OCI-LY7 (cell line): Measurements from ENCODE around the gene RNF146. TPM values are rescaled to one million over a fixed set of nuclear protein-coding genes. Genes with fewer than 3 reads are reported as not detected.

Experiments
- BruUV-seq: library from RNA; stranded (reverse); fragments of 400-500 nt; replicated peaks from 2 replicates; lab custom pipeline; 2021; lab: Mats Ljungman, UMichigan
- CTCF ChIA-PET: fragments of 300-600 bp; sonication (Branson Sonifier 250); formaldehyde crosslinking; loops from one replicate; lab custom pipeline; 2022; ENCODE audit warnings: antibody characterized with exemption; ENCODE audit not compliant: unreplicated experiment; lab: Charles Lee
- POLR2A ChIA-PET: fragments of 300-600 bp; sonication (Branson Sonifier 250); formaldehyde crosslinking; loops from one replicate; lab custom pipeline; 2022; ENCODE audit warnings: antibody characterized with exemption; lab: Charles Lee
- DNase-seq: peaks from one replicate; pipeline ENCODE4 v3.0.0-alpha.2; 2015; ENCODE audit warnings: low spot score
- H2AFZ ChIP-seq: fragments of 200-600 bp; sonication (generic), shearing (Covaris generic); 2 replicates; pipeline ENCODE4 v1.6.1; 2014; ENCODE audit warnings: mild to moderate bottlenecking, antibody characterized with exemption, low read length, moderate library complexity
- H3K27ac ChIP-seq: fragments of 200-600 bp; sonication (generic); 2 replicates; pipeline ENCODE4 v1.5.1; 2014; ENCODE audit warnings: mixed run types, low read depth, mild to moderate bottlenecking, moderate library complexity, low read length, inconsistent platforms; ENCODE audit not compliant: poor library complexity, severe bottlenecking
- H3K36me3 ChIP-seq: fragments of 200-600 bp; sonication (generic); 2 replicates; pipeline ENCODE4 v1.6.1; 2014; ENCODE audit warnings: mild to moderate bottlenecking, antibody characterized with exemption, low read length, moderate library complexity, mixed read lengths; ENCODE audit not compliant: insufficient read depth
- H3K4me1 ChIP-seq: fragments of 200-600 bp; sonication (generic); 2 replicates; pipeline ENCODE4 v1.5.1; 2014; ENCODE audit warnings: mild to moderate bottlenecking, low read length; ENCODE audit not compliant: insufficient read depth, poor library complexity, severe bottlenecking
- H3K4me2 ChIP-seq: fragments of 200-600 bp; sonication (generic); 2 replicates; pipeline ENCODE4 v1.6.1; 2014; ENCODE audit warnings: mild to moderate bottlenecking, low read length
- H3K4me3 ChIP-seq: fragments of 200-600 bp; sonication (generic); 2 replicates; pipeline ENCODE4 v1.5.1; 2014; ENCODE audit warnings: mild to moderate bottlenecking, low read depth, low read length; ENCODE audit not compliant: poor library complexity, severe bottlenecking
- H3K79me2 ChIP-seq: fragments of 200-600 bp; sonication (generic); 2 replicates; pipeline ENCODE4 v1.6.1; 2016; ENCODE audit warnings: low read depth, mild to moderate bottlenecking, low read length, moderate library complexity, mixed read lengths; ENCODE audit not compliant: insufficient read depth
- H3K9me2 ChIP-seq: fragments of 200-600 bp; sonication (generic); 2 replicates; pipeline ENCODE4 v1.6.1; 2016; ENCODE audit warnings: mild to moderate bottlenecking, low read length, mixed read lengths; ENCODE audit not compliant: insufficient read depth
- H3K9me3 ChIP-seq: fragments of 200-600 bp; sonication (generic); 2 replicates; pipeline ENCODE4 v1.6.1; 2014; ENCODE audit warnings: mild to moderate bottlenecking, mixed run types, low read length, mixed read lengths
- H4K20me1 ChIP-seq: fragments of 200-600 bp; sonication (generic); 2 replicates; pipeline ENCODE4 v1.6.1; 2014; ENCODE audit warnings: mild to moderate bottlenecking, antibody characterized with exemption, low read length, moderate library complexity, mixed read lengths; ENCODE audit not compliant: insufficient read depth
- CTCF ChIP-seq: fragments of 200-600 bp; sonication (generic); conservative IDR thresholded peaks from 2 replicates; pipeline ENCODE4 v1.5.1; 2014; ENCODE audit warnings: mild to moderate bottlenecking, antibody characterized with exemption, low read length, moderate library complexity, mixed read lengths
- EZH2phosphoT487 ChIP-seq: fragments of 200-600 bp; sonication (generic); IDR thresholded peaks from 2 replicates; pipeline ENCODE4 v1.6.1; 2018; ENCODE audit warnings: low read depth, borderline replicate concordance, mild to moderate bottlenecking, mixed run types, antibody characterized with exemption, low read length, moderate library complexity, mixed read lengths
- intact Hi-C: fragments of 100-400 bp; cut with micrococcal nuclease; formaldehyde crosslinking; loops from one replicate; pipeline ENCODE4 v1.10.0; 2022; ENCODE audit not compliant: unreplicated experiment
- total RNA-seq, 2 experiments: library from RNA; depleted of rRNA in 1 of 2; stranded (reverse); fragments of >200 nt in 1 of 2; shearing (Covaris generic) in 1 of 2; gene quantifications; 2 replicates each; pipeline ENCODE4 v1.2.3, GENCODE V29; 2014 to 2022

Gene RNF146
- total RNA-seq, 2 experiments from 2014 or later = 11.1 to 26.3 TPM

- POLR2A ChIA-PET = interaction anchor here (0.8 to 1.0 kb wide), 2 partner anchors 11 to 31 kb away, joined by 3 to 5 read pairs; no protein-coding TSS in a partner anchor
- no peaks in the 10 kb centered on the region for H3K79me2 ChIP-seq
These were observed 37.3 kb downstream of the RNF146 start for GRCh38 chr6:127303917-127304316.

GRCh38 chr6:127305741-127306140 lies 39.1 kb downstream of the RNF146 start:
- Histone ChIP-seq H3K4me3 (no peak overlapping the region), H3K4me1 (no peaks in the 10 kb centered on the region), H3K4me2 (no peak overlapping the region), H3K79me2 (no peaks in the 10 kb centered on the region), H2AFZ (no peak overlapping the region), H4K20me1 (no peaks in the 10 kb centered on the region), H3K36me3 (peaks cover 7% of the 10 kb centered on the region), H3K9me3 (peaks cover 8% of the 10 kb centered on the region; the same call in 1 of the 2 replicates), H3K27ac (no peak overlapping the region), H3K9me2 (no peaks in the 10 kb centered on the region)
- BruUV-seq = no TSS peak
- intact Hi-C loops = no loop called here
- CTCF ChIA-PET = no interaction called here
- POLR2A ChIA-PET = interaction anchor here (0.7 to 1.1 kb wide), 3 partner anchors 14 to 18 kb away, joined by 3 to 4 read pairs (median 4); no protein-coding TSS in a partner anchor
- no peak for DNase-seq
- no peak for TF ChIP-seq EZH2phosphoT487
- TF ChIP-seq CTCF = no peak

More at GRCh38 chr6:127303917-127304316, 37.3 kb downstream of the RNF146 start:
- no peaks in the 10 kb centered on the region for H3K9me2 ChIP-seq
- no peak overlapping the region for H2AFZ ChIP-seq
- H3K4me1 ChIP-seq = no peaks in the 10 kb centered on the region
- BruUV-seq = no TSS peak
- no peak for DNase-seq
- TF ChIP-seq CTCF (no peak), EZH2phosphoT487 (no peak)
- CTCF ChIA-PET = interaction anchor here (1.1 kb wide), 1 partner anchor 117 kb away, joined by 3 read pairs; no protein-coding TSS in a partner anchor
- no peak overlapping the region for H3K4me3 ChIP-seq
- peaks cover 7% of the 10 kb centered on the region for H3K36me3 ChIP-seq
- no peaks in the 10 kb centered on the region for H4K20me1 ChIP-seq
- H3K9me3 ChIP-seq = peaks cover 8% of the 10 kb centered on the region; the same call in 1 of the 2 replicates
- no peak overlapping the region for H3K27ac ChIP-seq
- H3K4me2 ChIP-seq = no peak overlapping the region
- intact Hi-C loops = loop anchor here (2.0 to 5.0 kb wide), 4 partner anchors 38 to 235 kb away; partner anchors contain the start of gene ECHDC1

GRCh38 chr6:127317388-127318128 lies 50.9 kb downstream of the RNF146 start:
- H2AFZ ChIP-seq = no peak overlapping the region
- peaks cover 11% of the 10 kb centered on the region for H3K36me3 ChIP-seq
- H3K9me2 ChIP-seq = no peaks in the 10 kb centered on the region
- no peak overlapping the region for H3K4me3 ChIP-seq
- no peaks in the 10 kb centered on the region for H4K20me1 ChIP-seq
- TF ChIP-seq CTCF (no peak), EZH2phosphoT487 (no peak)
- no peaks in the 10 kb centered on the region for H3K79me2 ChIP-seq
- H3K4me2 ChIP-seq = no peak overlapping the region
- no peak overlapping the region for H3K27ac ChIP-seq
- no peak for DNase-seq
- intact Hi-C loops = no loop called here
- POLR2A ChIA-PET = interaction anchor here (1.1 to 1.3 kb wide), 2 partner anchors 13 to 20 kb away, joined by 3 read pairs; no protein-coding TSS in a partner anchor
- H3K4me1 ChIP-seq = no peaks in the 10 kb centered on the region
- CTCF ChIA-PET = no interaction called here
- BruUV-seq = no TSS peak
- no peaks in the 10 kb centered on the region for H3K9me3 ChIP-seq
